ENCODE measurements around the gene SUMO3.
A peak's percentile ranks its signal among the peaks of the same experiment; 100 is the strongest.

SUMO3 gene

DNA sequence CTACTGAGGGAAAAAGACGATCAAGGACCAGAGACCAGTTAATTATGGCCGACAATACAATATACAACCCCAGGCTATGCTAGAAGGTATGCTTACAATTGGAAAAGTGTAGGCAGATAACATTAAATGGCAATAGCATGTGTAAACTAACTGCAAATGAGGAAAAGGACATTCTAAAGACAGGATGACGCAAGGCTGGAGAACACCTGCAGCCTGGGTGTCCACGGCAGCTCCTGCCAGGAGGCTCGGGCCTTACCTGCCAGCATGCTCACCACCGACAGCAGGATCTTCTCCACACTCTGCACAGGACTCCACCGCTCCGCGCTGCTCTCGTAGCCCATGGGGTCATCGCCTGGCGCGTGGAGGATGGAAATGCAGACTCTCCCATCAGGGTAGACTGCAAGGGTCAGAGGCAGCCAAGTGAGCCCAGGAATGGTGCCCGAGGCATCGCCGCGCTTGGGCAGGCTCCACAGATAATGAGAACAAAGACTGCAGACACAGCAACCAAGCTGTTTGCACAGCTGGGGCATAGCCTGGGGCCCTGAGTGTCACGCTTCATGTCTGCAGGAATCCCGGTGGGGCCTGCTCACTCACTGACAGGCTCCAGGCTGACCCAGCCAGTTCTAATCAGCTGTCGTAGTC lies 44.5 kb downstream of the SUMO3 start:
- Histone ChIP-seq H3K79me1 (ENCODE audit: low read depth, low read length) (peaks cover 2% of the 10 kb centered on the region), H2BK120ac (ENCODE audit: low read depth, low read length) (no peak overlapping the region), H2BK5ac (ENCODE audit: low read length) (no peak overlapping the region), H2BK12ac (ENCODE audit: low read length) (no peak overlapping the region), H3K4me2 (ENCODE audit: insufficient read depth, low read length, poor library complexity, severe bottlenecking) (no peak overlapping the region), H2BK15ac (ENCODE audit: low read length) (no peak overlapping the region), H3K27me3 (ENCODE audit: control insufficient read depth in 3 of 3, insufficient read depth in 3 of 3, low read depth in 1 of 3, low read length in 3 of 3) (no peaks in the 10 kb centered on the region), H2AFZ (ENCODE audit: low read length) (no peak overlapping the region), H3K9ac (ENCODE audit: low read depth, low read length, poor library complexity) (no peak overlapping the region), H3K4me1 (ENCODE audit: control insufficient read depth in 2 of 2, insufficient read depth in 1 of 2, low read depth in 1 of 2, low read length in 2 of 2) (peaks cover 4 to 8% of the 10 kb centered on the region in 2 donors), H3K14ac (ENCODE audit: low read length) (no peak overlapping the region), H4K8ac (ENCODE audit: low read depth, low read length) (no peak overlapping the region), H3K23ac (ENCODE audit: low read depth, low read length, poor library complexity) (no peak overlapping the region), H4K91ac (ENCODE audit: low read depth, low read length, poor library complexity) (no peak overlapping the region), H3K9me3 (replicated peaks in 1 of 2; ENCODE audit: control insufficient read depth in 2 of 2, insufficient read depth in 1 of 2, low read depth in 1 of 2, low read length in 2 of 2) (no peaks in the 10 kb centered on the region), H3K4me3 (ENCODE audit: low read length in 2 of 2) (peak overlapping the region in 1 of 2 donors; percentile 36), H3K36me3 (replicated peaks in 1 of 2; ENCODE audit: control insufficient read depth in 2 of 2, insufficient read depth in 2 of 2, low read length in 2 of 2) (peaks cover 38 to 87% of the 10 kb centered on the region in 2 donors), H3K27ac (replicated peaks; ENCODE audit: low read length) (no peak overlapping the region), H3K18ac (ENCODE audit: low read length) (no peak overlapping the region), H2AK5ac (ENCODE audit: low read depth, low read length) (no peak overlapping the region), H3K4ac (ENCODE audit: low read length) (no peak overlapping the region)
- DNase-seq (ENCODE audit: low spot score): no peak
- no CpG with 5 or more reads among the region's 20 CpGs for WGBS, 2 donors (ENCODE audit: extremely low coverage in 2 of 2, insufficient read length in 2 of 2, insufficient replicate concordance in 1 of 2)

DNA sequence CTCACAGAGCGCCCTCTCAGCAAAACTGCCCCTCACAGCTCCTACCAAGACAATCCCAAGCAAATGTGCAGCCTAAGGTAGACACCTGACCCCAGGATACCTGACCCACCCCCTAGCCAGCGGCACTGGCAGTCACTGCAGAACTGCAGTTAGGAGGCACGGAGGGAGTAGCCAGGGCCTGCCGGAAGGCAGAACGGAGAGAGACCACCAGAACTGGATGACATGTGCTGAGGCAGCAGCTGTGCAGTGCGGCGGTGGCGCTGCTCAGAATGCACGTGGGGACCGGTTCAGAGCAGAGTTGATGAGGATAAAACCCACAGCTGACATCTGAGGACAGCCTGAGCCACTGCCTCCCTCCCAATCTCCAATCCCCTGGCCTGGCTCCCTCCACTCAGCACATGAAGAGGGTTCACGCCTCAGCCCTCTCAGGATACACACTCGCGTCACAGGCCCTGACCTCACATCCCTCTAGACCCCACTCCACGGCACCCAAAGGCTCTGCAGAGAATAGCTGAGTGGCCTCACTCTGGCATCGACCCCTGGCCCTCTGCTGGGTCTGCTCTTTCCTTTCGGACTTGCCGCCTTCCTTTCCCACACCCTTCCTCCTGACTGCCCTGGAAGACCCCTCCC lies 45.9 kb downstream of the SUMO3 start:
- H3K36me3 ChIP-seq (replicated peaks in 1 of 2; ENCODE audit: control insufficient read depth in 2 of 2, insufficient read depth in 2 of 2, low read length in 2 of 2): peaks cover 36 to 75% of the 10 kb centered on the region in 2 donors

DNA sequence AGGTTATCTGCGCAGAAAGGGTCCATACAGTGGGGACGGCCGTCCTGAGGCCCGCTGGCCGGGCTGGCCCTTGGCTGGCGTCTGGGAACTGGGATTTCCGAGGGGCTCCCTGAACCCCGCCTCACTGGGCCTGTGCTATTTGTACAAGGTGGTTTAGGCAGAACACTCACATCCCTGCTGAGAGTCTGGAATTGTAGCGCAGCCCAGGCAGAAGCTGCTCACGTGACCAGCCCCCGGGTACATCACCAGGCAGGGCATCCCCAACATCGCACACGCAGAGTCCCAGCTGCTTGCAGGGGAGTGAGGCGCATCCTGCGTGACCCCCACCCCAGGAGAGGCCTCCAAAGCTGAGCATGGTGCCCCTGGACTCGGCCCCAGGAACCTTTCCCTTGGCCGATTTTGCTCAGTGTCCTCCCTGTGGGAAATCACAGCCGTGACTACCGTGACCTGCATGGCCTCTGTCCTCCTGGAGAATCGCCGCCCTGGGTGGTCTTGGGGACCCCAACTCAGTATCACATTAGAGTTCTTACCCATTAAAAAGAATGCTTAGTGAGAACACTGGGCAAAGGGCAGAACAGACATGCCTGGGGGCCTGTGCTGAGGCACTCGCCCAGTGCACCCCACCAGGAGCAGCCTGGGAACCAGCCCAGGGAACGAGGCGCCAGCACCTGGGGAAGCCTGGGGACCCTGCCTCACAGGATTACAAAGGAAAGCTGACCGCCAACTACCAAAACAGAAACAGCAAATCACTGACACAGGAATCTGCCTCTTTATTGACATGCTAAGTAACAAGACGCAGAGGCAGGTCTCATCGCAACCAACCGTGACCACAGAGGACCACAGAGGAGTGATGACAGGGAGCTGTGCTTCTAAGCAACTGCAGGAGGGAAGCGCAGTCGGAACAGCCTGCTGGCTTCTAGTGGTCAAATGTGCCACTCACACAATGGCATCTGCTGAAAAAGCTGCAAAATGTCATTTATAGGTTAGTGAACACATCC lies 49.7 kb downstream of the SUMO3 start:
- H4K91ac ChIP-seq (ENCODE audit: low read depth, low read length, poor library complexity): peak overlapping the region; percentile 43
- no peak overlapping the region for H3K4me2 ChIP-seq (ENCODE audit: insufficient read depth, low read length, poor library complexity, severe bottlenecking)
- peaks cover 11% of the 10 kb centered on the region for H3K79me1 ChIP-seq (ENCODE audit: low read depth, low read length)
- H2BK120ac ChIP-seq (ENCODE audit: low read depth, low read length): no peak overlapping the region
- H2BK12ac ChIP-seq (ENCODE audit: low read length): peak overlapping the region; percentile 46
- no peak overlapping the region for H3K4ac ChIP-seq (ENCODE audit: low read length)
- no peak overlapping the region for H3K27ac ChIP-seq (replicated peaks; ENCODE audit: low read length)
- H2AK5ac ChIP-seq (ENCODE audit: low read depth, low read length): peak overlapping the region; percentile 94
- H3K4me1 ChIP-seq (ENCODE audit: control insufficient read depth in 2 of 2, insufficient read depth in 1 of 2, low read depth in 1 of 2, low read length in 2 of 2): peaks cover 17 to 29% of the 10 kb centered on the region in 2 donors
- no peak overlapping the region for H3K4me3 ChIP-seq (ENCODE audit: low read length in 2 of 2)
- H3K23ac ChIP-seq (ENCODE audit: low read depth, low read length, poor library complexity): no peak overlapping the region
- H2BK15ac ChIP-seq (ENCODE audit: low read length): peak overlapping the region; percentile 64
- peak; percentile 20 for DNase-seq (ENCODE audit: low spot score)
- H2BK5ac ChIP-seq (ENCODE audit: low read length): peak overlapping the region; percentile 66
- H3K36me3 ChIP-seq (replicated peaks in 1 of 2; ENCODE audit: control insufficient read depth in 2 of 2, insufficient read depth in 2 of 2, low read length in 2 of 2): peaks cover 22 to 37% of the 10 kb centered on the region in 2 donors
- peak overlapping the region; percentile 77 for H3K9ac ChIP-seq (ENCODE audit: low read depth, low read length, poor library complexity)
- peak overlapping the region; percentile 87 for H3K18ac ChIP-seq (ENCODE audit: low read length)
- no CpG with 5 or more reads among the region's 30 CpGs for WGBS, 2 donors (ENCODE audit: extremely low coverage in 2 of 2, insufficient read length in 2 of 2, insufficient replicate concordance in 1 of 2)
- H2AFZ ChIP-seq (ENCODE audit: low read length): no peak overlapping the region
- H4K8ac ChIP-seq (ENCODE audit: low read depth, low read length): peak overlapping the region; percentile 43
- no peaks in the 10 kb centered on the region for H3K27me3 ChIP-seq (ENCODE audit: control insufficient read depth in 3 of 3, insufficient read depth in 3 of 3, low read depth in 1 of 3, low read length in 3 of 3)
- no peaks in the 10 kb centered on the region for H3K9me3 ChIP-seq (replicated peaks in 1 of 2; ENCODE audit: control insufficient read depth in 2 of 2, insufficient read depth in 1 of 2, low read depth in 1 of 2, low read length in 2 of 2)
- no peak overlapping the region for H3K14ac ChIP-seq (ENCODE audit: low read length)

More for the DNA sequence above, 45.9 kb downstream of the SUMO3 start:
- Histone ChIP-seq H2BK5ac (ENCODE audit: low read length) (no peak overlapping the region), H3K9ac (ENCODE audit: low read depth, low read length, poor library complexity) (peak overlapping the region; percentile 24), H3K27me3 (ENCODE audit: control insufficient read depth in 3 of 3, insufficient read depth in 3 of 3, low read depth in 1 of 3, low read length in 3 of 3) (no peaks in the 10 kb centered on the region), H4K8ac (ENCODE audit: low read depth, low read length) (no peak overlapping the region), H2AK5ac (ENCODE audit: low read depth, low read length) (no peak overlapping the region), H3K79me1 (ENCODE audit: low read depth, low read length) (no peaks in the 10 kb centered on the region), H3K14ac (ENCODE audit: low read length) (peak overlapping the region; percentile 4), H3K23ac (ENCODE audit: low read depth, low read length, poor library complexity) (no peak overlapping the region), H2BK15ac (ENCODE audit: low read length) (no peak overlapping the region), H4K91ac (ENCODE audit: low read depth, low read length, poor library complexity) (no peak overlapping the region), H3K9me3 (replicated peaks in 1 of 2; ENCODE audit: control insufficient read depth in 2 of 2, insufficient read depth in 1 of 2, low read depth in 1 of 2, low read length in 2 of 2) (no peaks in the 10 kb centered on the region), H3K4me3 (ENCODE audit: low read length in 2 of 2) (peak overlapping the region in 1 of 2 donors; percentile 61), H3K27ac (replicated peaks; ENCODE audit: low read length) (no peak overlapping the region), H2BK12ac (ENCODE audit: low read length) (no peak overlapping the region), H3K4me2 (ENCODE audit: insufficient read depth, low read length, poor library complexity, severe bottlenecking) (no peak overlapping the region), H2BK120ac (ENCODE audit: low read depth, low read length) (no peak overlapping the region), H3K18ac (ENCODE audit: low read length) (no peak overlapping the region), H3K4ac (ENCODE audit: low read length) (peak overlapping the region; percentile 39), H2AFZ (ENCODE audit: low read length) (no peak overlapping the region), H3K4me1 (ENCODE audit: control insufficient read depth in 2 of 2, insufficient read depth in 1 of 2, low read depth in 1 of 2, low read length in 2 of 2) (peaks cover 12 to 17% of the 10 kb centered on the region in 2 donors)
- DNase-seq (ENCODE audit: low spot score): no peak
- WGBS, 2 donors (ENCODE audit: extremely low coverage in 2 of 2, insufficient read length in 2 of 2, insufficient replicate concordance in 1 of 2): no CpG with 5 or more reads among the region's 17 CpGs
